Measurements from ENCODE around the gene RDX.

Gene RDX

DNA sequence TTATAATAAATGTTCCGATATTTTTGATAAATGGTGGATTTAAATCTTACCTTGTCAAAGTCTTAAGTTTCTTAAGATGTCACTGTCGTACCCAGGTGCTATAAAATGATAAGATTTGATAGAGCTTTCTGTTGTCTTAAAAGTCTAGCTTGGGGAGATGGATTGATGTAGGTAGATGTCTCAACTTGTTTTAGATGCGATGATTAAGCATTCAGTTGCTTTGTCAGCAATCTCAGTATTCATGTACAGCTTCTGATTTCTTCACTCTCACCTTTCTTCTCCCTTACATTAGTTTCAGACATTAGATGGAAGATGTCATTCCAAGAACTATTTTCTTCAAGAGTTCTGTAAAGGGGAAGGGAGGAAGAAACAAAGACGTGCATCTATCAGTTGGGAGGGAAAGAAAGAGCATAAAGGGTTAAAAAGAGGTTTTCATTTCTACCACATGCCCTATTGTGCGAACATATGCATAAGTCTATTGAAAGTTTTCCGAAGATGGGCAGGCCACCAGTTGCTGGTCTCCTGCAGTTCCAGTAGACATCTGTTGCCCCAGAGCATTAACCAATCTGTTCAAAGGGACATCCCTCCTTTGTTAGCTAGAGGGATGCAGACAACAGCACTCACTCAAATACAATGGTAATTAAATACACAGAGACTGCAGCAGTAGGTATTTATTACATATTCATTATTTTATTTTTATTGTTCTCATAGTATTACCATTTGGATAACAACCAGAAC lies 164.9 kb downstream of the RDX start:
- no peak overlapping the region for H2BK5ac ChIP-seq (ENCODE audit: low read depth, low read length, poor library complexity)
- peak overlapping the region; percentile 44 for H3K4me2 ChIP-seq (ENCODE audit: low read length)
- peak overlapping the region; percentile 9 for H3K4ac ChIP-seq (ENCODE audit: low read depth, low read length)
- H2BK12ac ChIP-seq (ENCODE audit: low read length): no peak overlapping the region
- H3K4me3 ChIP-seq (ENCODE audit: low read depth, low read length): no peak overlapping the region
- H3K27me3 ChIP-seq (ENCODE audit: insufficient read depth, low read length): no peaks in the 10 kb centered on the region
- H4K8ac ChIP-seq (ENCODE audit: low read depth, low read length): no peak overlapping the region
- H3K36me3 ChIP-seq (ENCODE audit: control insufficient read depth in 1 of 2, insufficient read depth in 2 of 2, low read length in 2 of 2): peaks cover 0 to under 1% of the 10 kb centered on the region in 2 experiments
- DNase-seq: no peak
- H2AK5ac ChIP-seq (ENCODE audit: low read length): no peak overlapping the region
- no peak overlapping the region for H3K9ac ChIP-seq (ENCODE audit: low read length)
- no peak overlapping the region for H3K18ac ChIP-seq (ENCODE audit: low read length)
- H3K27ac ChIP-seq (ENCODE audit: low read depth, low read length): no peak overlapping the region
- no peak overlapping the region for H4K12ac ChIP-seq (ENCODE audit: low read depth, low read length)
- H2AFZ ChIP-seq (ENCODE audit: insufficient read depth, low read length, poor library complexity): no peak overlapping the region
- peak overlapping the region; percentile 51 for H2BK120ac ChIP-seq (ENCODE audit: insufficient read depth, low read length, poor library complexity)
- peaks cover 3 to 7% of the 10 kb centered on the region in 2 experiments for H3K4me1 ChIP-seq (ENCODE audit: control insufficient read depth in 1 of 2, insufficient read depth in 2 of 2, low read length in 2 of 2)
- H3K23ac ChIP-seq (ENCODE audit: low read length): no peak overlapping the region
- H3K79me2 ChIP-seq (ENCODE audit: control insufficient read depth, insufficient read depth, low read length, poor library complexity): no peaks in the 10 kb centered on the region
- no peak overlapping the region for H4K91ac ChIP-seq (ENCODE audit: low read depth, low read length)
- H3K9me3 ChIP-seq (ENCODE audit: insufficient read depth, low read depth, low read length): no peaks in the 10 kb centered on the region
- peaks cover 6% of the 10 kb centered on the region for H3K79me1 ChIP-seq (ENCODE audit: low read length)
- WGBS (ENCODE audit: extremely low coverage, insufficient coverage, insufficient read length): no CpG with 5 or more reads among the region's 6 CpGs
- H3K14ac ChIP-seq (ENCODE audit: low read length): no peak overlapping the region

DNA sequence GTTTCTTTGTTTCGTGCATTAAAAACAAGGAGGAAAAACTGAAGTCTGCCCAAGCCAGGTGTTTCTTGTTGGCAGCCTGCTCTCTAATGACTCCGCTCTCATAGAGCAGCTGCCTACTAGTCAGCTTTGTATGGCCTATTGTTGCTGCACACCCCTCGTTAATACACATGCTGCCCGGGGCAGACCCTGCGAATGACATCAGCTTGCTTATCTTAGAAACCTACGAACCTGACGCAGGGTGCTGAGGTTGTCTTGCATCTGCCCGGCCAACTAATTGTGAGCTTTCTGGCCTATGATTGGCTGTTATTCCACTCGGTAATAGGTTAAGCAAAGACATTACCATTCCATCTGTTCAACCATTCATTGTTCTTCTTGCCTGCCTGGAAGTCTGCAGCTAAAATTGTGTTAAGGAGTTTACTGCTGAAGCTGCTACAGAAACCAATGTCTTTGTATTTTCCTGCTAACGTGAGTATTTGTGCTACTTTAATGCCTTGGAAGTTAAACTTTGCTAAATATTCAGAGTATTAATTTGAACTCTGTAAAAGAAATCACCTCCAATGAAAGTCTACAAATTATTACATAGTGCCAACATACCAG lies 165.7 kb downstream of the RDX start:
- Histone ChIP-seq H3K79me1 (ENCODE audit: low read length) (peaks cover 9% of the 10 kb centered on the region), H3K27me3 (ENCODE audit: insufficient read depth, low read length) (no peaks in the 10 kb centered on the region), H3K9ac (ENCODE audit: low read length) (no peak overlapping the region), H3K4me3 (ENCODE audit: low read depth, low read length) (no peak overlapping the region), H4K91ac (ENCODE audit: low read depth, low read length) (no peak overlapping the region), H2BK120ac (ENCODE audit: insufficient read depth, low read length, poor library complexity) (no peak overlapping the region), H2BK5ac (ENCODE audit: low read depth, low read length, poor library complexity) (no peak overlapping the region), H3K4me2 (ENCODE audit: low read length) (no peak overlapping the region), H3K9me3 (ENCODE audit: insufficient read depth, low read depth, low read length) (no peaks in the 10 kb centered on the region), H3K36me3 (ENCODE audit: control insufficient read depth in 1 of 2, insufficient read depth in 2 of 2, low read length in 2 of 2) (no peaks in the 10 kb centered on the region), H3K79me2 (ENCODE audit: control insufficient read depth, insufficient read depth, low read length, poor library complexity) (no peaks in the 10 kb centered on the region), H3K23ac (ENCODE audit: low read length) (no peak overlapping the region), H3K4me1 (ENCODE audit: control insufficient read depth in 1 of 2, insufficient read depth in 2 of 2, low read length in 2 of 2) (peaks cover 3 to 10% of the 10 kb centered on the region in 2 experiments), H3K14ac (ENCODE audit: low read length) (no peak overlapping the region), H4K8ac (ENCODE audit: low read depth, low read length) (no peak overlapping the region), H2BK12ac (ENCODE audit: low read length) (no peak overlapping the region), H2AFZ (ENCODE audit: insufficient read depth, low read length, poor library complexity) (no peak overlapping the region), H3K4ac (ENCODE audit: low read depth, low read length) (no peak overlapping the region), H3K27ac (ENCODE audit: low read depth, low read length) (no peak overlapping the region), H2AK5ac (ENCODE audit: low read length) (no peak overlapping the region), H3K18ac (ENCODE audit: low read length) (no peak overlapping the region), H4K12ac (ENCODE audit: low read depth, low read length) (no peak overlapping the region)
- DNase-seq: peak in 1 of 2 donors; percentile 5
- no CpG with 5 or more reads among the region's 10 CpGs for WGBS (ENCODE audit: extremely low coverage, insufficient coverage, insufficient read length)

DNA sequence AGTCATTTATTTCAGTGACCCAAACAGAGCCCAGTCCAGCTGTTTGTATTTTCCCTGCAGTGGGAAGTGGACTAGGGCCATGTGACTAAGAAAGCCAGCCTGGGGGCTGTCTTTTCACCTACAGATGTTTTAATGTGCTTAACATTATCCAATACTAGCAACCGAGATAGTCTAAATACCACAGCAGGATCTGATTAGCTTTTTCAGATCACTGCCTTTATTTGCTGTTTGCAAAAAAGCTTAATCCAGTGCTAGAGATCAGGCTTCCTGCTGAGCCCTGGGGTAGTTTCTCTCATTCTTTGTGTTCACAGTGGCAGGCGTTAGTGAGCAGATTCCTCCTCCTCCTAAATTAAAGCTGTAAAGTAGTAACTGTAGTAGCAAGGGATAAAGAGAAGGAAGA lies 168.3 kb downstream of the RDX start:
- H3K4me3 ChIP-seq (ENCODE audit: low read depth, low read length): no peak overlapping the region

DNA sequence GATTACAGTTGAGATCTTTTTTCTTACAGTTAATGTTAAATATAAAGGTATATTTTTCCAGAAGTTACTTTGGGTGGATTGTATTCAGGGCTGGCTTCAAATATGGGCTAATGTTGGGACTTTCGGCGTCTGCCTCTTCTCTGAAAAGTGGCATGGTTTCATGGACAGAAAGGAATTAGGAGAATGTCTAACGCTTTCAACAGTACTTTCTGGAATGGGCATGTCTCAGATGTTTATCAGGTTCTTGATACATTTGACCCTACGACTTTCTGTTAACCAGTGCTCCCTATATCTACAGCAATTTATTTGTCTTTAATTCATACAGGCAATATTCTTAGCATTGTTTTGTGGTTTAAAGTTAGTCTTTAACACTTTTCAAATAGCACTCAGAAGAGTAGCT lies 169.5 kb downstream of the RDX start:
- no peak overlapping the region for H2BK5ac ChIP-seq (ENCODE audit: low read depth, low read length, poor library complexity)
- H3K9ac ChIP-seq (ENCODE audit: low read length): no peak overlapping the region
- no peak overlapping the region for H4K8ac ChIP-seq (ENCODE audit: low read depth, low read length)
- H2AFZ ChIP-seq (ENCODE audit: insufficient read depth, low read length, poor library complexity): no peak overlapping the region
- DNase-seq: peak; percentile 33 to 79
- H3K4me1 ChIP-seq (ENCODE audit: control insufficient read depth in 1 of 2, insufficient read depth in 2 of 2, low read length in 2 of 2): peaks cover 12 to 19% of the 10 kb centered on the region in 2 experiments
- H4K12ac ChIP-seq (ENCODE audit: low read depth, low read length): no peak overlapping the region
- H3K27me3 ChIP-seq (ENCODE audit: insufficient read depth, low read length): no peaks in the 10 kb centered on the region
- H2BK120ac ChIP-seq (ENCODE audit: insufficient read depth, low read length, poor library complexity): no peak overlapping the region
- no peak overlapping the region for H3K18ac ChIP-seq (ENCODE audit: low read length)
- H3K23ac ChIP-seq (ENCODE audit: low read length): no peak overlapping the region
- H2BK12ac ChIP-seq (ENCODE audit: low read length): no peak overlapping the region
- no peak overlapping the region for H4K91ac ChIP-seq (ENCODE audit: low read depth, low read length)
- H3K4ac ChIP-seq (ENCODE audit: low read depth, low read length): no peak overlapping the region
- H3K9me3 ChIP-seq (ENCODE audit: insufficient read depth, low read depth, low read length): no peaks in the 10 kb centered on the region
- no CpG with 5 or more reads among the region's 4 CpGs for WGBS (ENCODE audit: extremely low coverage, insufficient coverage, insufficient read length)
- H3K79me2 ChIP-seq (ENCODE audit: control insufficient read depth, insufficient read depth, low read length, poor library complexity): no peaks in the 10 kb centered on the region
- no peak overlapping the region for H3K4me2 ChIP-seq (ENCODE audit: low read length)
- H3K79me1 ChIP-seq (ENCODE audit: low read length): peaks cover 19% of the 10 kb centered on the region
- H3K27ac ChIP-seq (ENCODE audit: low read depth, low read length): no peak overlapping the region
- H3K4me3 ChIP-seq (ENCODE audit: low read depth, low read length): no peak overlapping the region
- H2AK5ac ChIP-seq (ENCODE audit: low read length): no peak overlapping the region
- H3K14ac ChIP-seq (ENCODE audit: low read length): no peak overlapping the region
- H3K36me3 ChIP-seq (ENCODE audit: control insufficient read depth in 1 of 2, insufficient read depth in 2 of 2, low read length in 2 of 2): no peaks in the 10 kb centered on the region

More for the DNA sequence above, 168.3 kb downstream of the RDX start:
- Histone ChIP-seq H3K36me3 (ENCODE audit: control insufficient read depth in 1 of 2, insufficient read depth in 2 of 2, low read length in 2 of 2) (no peaks in the 10 kb centered on the region), H2BK12ac (ENCODE audit: low read length) (no peak overlapping the region), H3K9me3 (ENCODE audit: insufficient read depth, low read depth, low read length) (no peaks in the 10 kb centered on the region), H3K79me1 (ENCODE audit: low read length) (peaks cover 19% of the 10 kb centered on the region), H3K18ac (ENCODE audit: low read length) (no peak overlapping the region), H3K79me2 (ENCODE audit: control insufficient read depth, insufficient read depth, low read length, poor library complexity) (no peaks in the 10 kb centered on the region), H3K4me2 (ENCODE audit: low read length) (peak overlapping the region; percentile 19), H3K4me1 (ENCODE audit: control insufficient read depth in 1 of 2, insufficient read depth in 2 of 2, low read length in 2 of 2) (peaks cover 12 to 17% of the 10 kb centered on the region in 2 experiments), H2AFZ (ENCODE audit: insufficient read depth, low read length, poor library complexity) (no peak overlapping the region), H2AK5ac (ENCODE audit: low read length) (no peak overlapping the region), H3K27ac (ENCODE audit: low read depth, low read length) (peak overlapping the region; percentile 82), H3K27me3 (ENCODE audit: insufficient read depth, low read length) (no peaks in the 10 kb centered on the region), H2BK120ac (ENCODE audit: insufficient read depth, low read length, poor library complexity) (peak overlapping the region; percentile 38), H3K23ac (ENCODE audit: low read length) (no peak overlapping the region), H3K4ac (ENCODE audit: low read depth, low read length) (no peak overlapping the region), H3K9ac (ENCODE audit: low read length) (no peak overlapping the region), H4K8ac (ENCODE audit: low read depth, low read length) (no peak overlapping the region), H4K12ac (ENCODE audit: low read depth, low read length) (no peak overlapping the region), H3K14ac (ENCODE audit: low read length) (no peak overlapping the region), H4K91ac (ENCODE audit: low read depth, low read length) (no peak overlapping the region), H2BK5ac (ENCODE audit: low read depth, low read length, poor library complexity) (peak overlapping the region; percentile 79)
- no CpG with 5 or more reads among the region's 2 CpGs for WGBS (ENCODE audit: extremely low coverage, insufficient coverage, insufficient read length)
- DNase-seq: peak; percentile 14 to 38
